ENCODE measurements around the gene FBLN1.

DNA sequence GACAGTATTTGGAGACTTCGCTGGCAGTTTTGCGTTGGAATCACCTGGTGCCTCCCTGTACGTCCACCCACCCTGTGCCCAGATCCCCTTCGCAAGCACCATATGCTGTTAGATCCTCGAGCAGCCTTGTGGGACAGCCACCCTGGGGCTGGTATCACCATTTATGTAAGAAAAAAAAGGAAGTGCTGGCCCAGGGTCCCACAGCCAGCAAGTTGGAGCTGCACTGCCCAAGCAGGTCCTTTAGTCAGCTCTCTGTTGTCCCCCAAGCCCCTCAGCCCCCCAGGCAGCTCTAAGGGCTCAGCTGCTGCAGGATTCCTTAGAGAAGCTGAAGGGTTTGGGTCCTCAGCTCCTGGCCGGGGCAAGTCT lies 80.3 kb downstream of the FBLN1 start:
- TF ChIP-seq, protein P1, sequence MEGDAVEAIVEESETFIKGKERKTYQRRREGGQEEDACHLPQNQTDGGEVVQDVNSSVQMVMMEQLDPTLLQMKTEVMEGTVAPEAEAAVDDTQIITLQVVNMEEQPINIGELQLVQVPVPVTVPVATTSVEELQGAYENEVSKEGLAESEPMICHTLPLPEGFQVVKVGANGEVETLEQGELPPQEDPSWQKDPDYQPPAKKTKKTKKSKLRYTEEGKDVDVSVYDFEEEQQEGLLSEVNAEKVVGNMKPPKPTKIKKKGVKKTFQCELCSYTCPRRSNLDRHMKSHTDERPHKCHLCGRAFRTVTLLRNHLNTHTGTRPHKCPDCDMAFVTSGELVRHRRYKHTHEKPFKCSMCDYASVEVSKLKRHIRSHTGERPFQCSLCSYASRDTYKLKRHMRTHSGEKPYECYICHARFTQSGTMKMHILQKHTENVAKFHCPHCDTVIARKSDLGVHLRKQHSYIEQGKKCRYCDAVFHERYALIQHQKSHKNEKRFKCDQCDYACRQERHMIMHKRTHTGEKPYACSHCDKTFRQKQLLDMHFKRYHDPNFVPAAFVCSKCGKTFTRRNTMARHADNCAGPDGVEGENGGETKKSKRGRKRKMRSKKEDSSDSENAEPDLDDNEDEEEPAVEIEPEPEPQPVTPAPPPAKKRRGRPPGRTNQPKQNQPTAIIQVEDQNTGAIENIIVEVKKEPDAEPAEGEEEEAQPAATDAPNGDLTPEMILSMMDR (IDR thresholded peaks at IDR 0.05): no peak
- no peak for TF ChIP-seq EP300 (IDR thresholded peaks at IDR 0.05)
